HUES48 (cell line): ENCODE results near the gene PHACTR3.
"Not testable (repeated sequence)": the region's sequence is repeated elsewhere in the genome, so short reads cannot be mapped to it uniquely, and the experiment has no call there.

Experiments
- H3K27ac ChIP-seq: one replicate; pipeline ENCODE4 v1.7.0; 2013; ENCODE audit warnings: low read depth, low read length, inconsistent platforms
- H3K27me3 ChIP-seq: 2 replicates; pipeline ENCODE4 v1.6.1; 2013; ENCODE audit warnings: mild to moderate bottlenecking, low read length; ENCODE audit not compliant: control insufficient read depth, insufficient read depth
- H3K36me3 ChIP-seq: 2 replicates; pipeline ENCODE4 v1.6.1; 2013; ENCODE audit warnings: low read length; ENCODE audit not compliant: control insufficient read depth, insufficient read depth
- H3K4me1 ChIP-seq: 2 replicates; pipeline ENCODE4 v1.6.1; 2013; ENCODE audit warnings: mild to moderate bottlenecking, low read length; ENCODE audit not compliant: control insufficient read depth, insufficient read depth
- H3K4me3 ChIP-seq: 2 replicates; pipeline ENCODE4 v1.5.1; 2013; ENCODE audit warnings: mild to moderate bottlenecking, low read depth, low read length
- H3K9ac ChIP-seq: 2 replicates; pipeline ENCODE4 v1.6.1; 2013; ENCODE audit warnings: mild to moderate bottlenecking, low read depth, low read length, moderate library complexity
- H3K9me3 ChIP-seq: 2 replicates; pipeline ENCODE4 v1.6.1; 2013; ENCODE audit warnings: low read length; ENCODE audit not compliant: control insufficient read depth, insufficient read depth

The PHACTR3 gene

GRCh38 chr20:59611286-59611685 is 6.9 kb downstream of the PHACTR3 start:
- peaks cover 37% of the 10 kb centered on the region for H3K27me3 ChIP-seq
- H3K4me1 ChIP-seq = no peaks in the 10 kb centered on the region

DNA sequence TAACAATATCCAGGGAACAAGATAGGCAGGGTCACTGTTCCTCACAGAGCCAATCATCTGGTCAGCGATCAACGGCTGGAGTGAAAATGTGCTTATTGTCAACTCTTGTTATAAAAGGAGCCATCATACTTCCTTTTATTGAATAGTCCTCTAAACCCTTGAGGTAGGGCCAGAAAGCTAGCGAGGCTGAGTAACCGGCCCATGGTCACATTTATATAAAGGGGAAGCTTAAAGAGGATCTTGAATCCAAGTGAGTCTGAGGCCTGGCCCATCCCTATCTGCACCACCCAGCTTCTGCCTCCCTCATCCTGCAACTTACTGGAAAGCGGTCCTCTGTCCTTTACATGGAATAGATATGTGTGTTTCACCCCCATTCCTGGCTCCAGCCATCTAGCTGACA is 9.5 kb downstream of the PHACTR3 start:
- no peak overlapping the region for H3K27ac ChIP-seq
- no peak overlapping the region for H3K9ac ChIP-seq
- H3K36me3 ChIP-seq = no peaks in the 10 kb centered on the region
- H3K9me3 ChIP-seq = no peaks in the 10 kb centered on the region
- no peak overlapping the region for H3K4me3 ChIP-seq
- H3K4me1 ChIP-seq = no peaks in the 10 kb centered on the region
- peaks cover 15% of the 10 kb centered on the region for H3K27me3 ChIP-seq

More at GRCh38 chr20:59611286-59611685, 6.9 kb downstream of the PHACTR3 start:
- Histone ChIP-seq H3K27ac (no peak overlapping the region), H3K4me3 (no peak overlapping the region), H3K9me3 (no peaks in the 10 kb centered on the region), H3K9ac (no peak overlapping the region), H3K36me3 (no peaks in the 10 kb centered on the region)

DNA sequence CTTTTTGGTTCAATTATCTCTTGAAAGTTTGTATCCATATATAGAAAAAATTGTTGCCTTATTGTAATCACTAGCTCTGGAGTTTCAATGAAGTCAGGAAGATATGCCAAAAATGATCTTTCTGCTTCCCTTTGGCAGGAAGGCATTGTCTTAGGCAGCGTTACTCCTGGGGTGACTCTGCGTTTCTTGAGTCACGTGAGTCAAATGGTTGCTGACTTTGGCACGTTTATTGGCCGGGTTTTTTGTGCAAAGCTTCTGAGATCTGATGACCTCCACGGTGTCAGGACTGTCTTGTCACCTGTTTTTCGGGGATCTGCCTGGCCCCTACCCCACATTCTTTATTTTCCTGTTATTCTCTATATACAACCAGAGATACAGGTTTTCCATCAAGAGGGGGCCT is 10.4 kb downstream of the PHACTR3 start:
- Histone ChIP-seq H3K9ac (no peak overlapping the region), H3K4me3 (no peak overlapping the region), H3K4me1 (no peaks in the 10 kb centered on the region), H3K27me3 (peaks cover 13% of the 10 kb centered on the region), H3K27ac (no peak overlapping the region), H3K36me3 (no peaks in the 10 kb centered on the region), H3K9me3 (no peaks in the 10 kb centered on the region)

DNA sequence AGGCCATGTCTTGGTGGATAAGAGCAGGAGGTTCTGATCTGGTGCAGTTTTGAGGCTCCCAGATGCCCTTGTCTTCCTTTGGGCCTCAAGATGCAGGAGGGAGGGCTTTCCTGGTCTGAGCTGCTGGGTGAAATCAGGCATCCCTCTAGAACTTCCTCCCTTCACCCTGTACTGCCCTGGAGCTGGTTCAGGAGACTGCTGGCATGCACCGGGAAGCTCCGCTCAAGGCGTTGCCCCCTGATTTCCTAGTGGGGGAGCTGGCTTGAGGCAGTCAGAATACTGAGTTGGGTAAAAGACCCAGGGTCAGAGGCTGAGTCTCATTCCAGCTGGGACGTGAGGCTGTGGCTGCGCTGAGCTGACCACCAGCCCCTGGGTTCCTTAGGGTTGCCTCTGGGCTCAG is 12.0 kb downstream of the PHACTR3 start:
- no peaks in the 10 kb centered on the region for H3K4me1 ChIP-seq

DNA sequence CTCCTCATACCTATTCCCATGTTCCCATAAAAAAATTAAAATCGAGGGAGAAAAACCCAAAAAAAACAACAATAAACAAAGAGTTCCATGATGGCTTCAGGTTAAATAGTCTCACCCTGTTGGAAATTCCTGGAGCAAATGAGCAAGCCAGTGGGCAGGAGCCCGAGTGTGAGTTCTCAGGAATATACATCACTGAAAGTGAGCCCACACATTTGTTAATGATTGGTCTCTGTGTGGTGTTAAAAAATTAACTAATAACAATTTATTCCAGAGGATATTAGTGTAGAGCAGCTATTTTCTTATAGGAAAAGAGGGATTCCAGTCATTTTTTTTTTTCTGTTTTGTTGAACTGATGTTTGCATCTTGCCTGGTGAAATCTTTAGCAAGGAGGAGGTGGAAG is 12.9 kb downstream of the PHACTR3 start:
- Histone ChIP-seq H3K27ac (no peak overlapping the region), H3K9me3 (no peaks in the 10 kb centered on the region), H3K27me3 (peaks cover 9% of the 10 kb centered on the region; the same call in 1 of the 2 replicates)

More for the DNA sequence above, 12.0 kb downstream of the PHACTR3 start:
- H3K27me3 ChIP-seq = peaks cover 7% of the 10 kb centered on the region; the same call in 1 of the 2 replicates
- H3K9ac ChIP-seq = no peak overlapping the region
- no peak overlapping the region for H3K27ac ChIP-seq
- H3K36me3 ChIP-seq = no peaks in the 10 kb centered on the region
- no peak overlapping the region for H3K4me3 ChIP-seq
- no peaks in the 10 kb centered on the region for H3K9me3 ChIP-seq

GRCh38 chr20:59618131-59618530 is 13.8 kb downstream of the PHACTR3 start:
- Histone ChIP-seq H3K36me3 (no peaks in the 10 kb centered on the region), H3K4me1 (no peaks in the 10 kb centered on the region), H3K4me3 (no peak overlapping the region), H3K27me3 (peaks cover 9% of the 10 kb centered on the region; the same call in 1 of the 2 replicates), H3K27ac (no peak overlapping the region), H3K9ac (no peak overlapping the region), H3K9me3 (no peaks in the 10 kb centered on the region)

More for the DNA sequence above, 12.9 kb downstream of the PHACTR3 start:
- H3K9ac ChIP-seq = no peak overlapping the region
- H3K4me3 ChIP-seq = no peak overlapping the region
- H3K36me3 ChIP-seq = no peaks in the 10 kb centered on the region
- no peaks in the 10 kb centered on the region for H3K4me1 ChIP-seq

DNA sequence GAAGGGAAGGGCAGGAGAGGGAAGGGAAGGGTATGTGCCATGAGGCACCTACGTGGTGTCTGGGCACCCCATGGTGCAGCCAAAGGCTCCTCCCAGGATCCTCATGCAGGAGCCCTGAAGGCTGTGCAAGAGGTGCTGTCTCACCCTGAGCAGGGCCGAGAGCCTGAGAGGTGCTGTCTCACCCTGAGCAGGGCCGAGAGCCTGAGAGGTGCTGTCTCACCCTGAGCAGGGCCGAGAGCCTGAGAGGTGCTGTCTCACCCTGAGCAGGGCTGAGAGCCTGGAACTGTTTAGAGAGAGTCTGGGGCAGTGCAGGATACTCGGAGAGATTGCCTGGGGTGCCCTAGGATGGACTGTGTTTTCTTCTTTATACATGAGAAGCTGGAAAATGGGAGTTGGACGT is 14.2 kb downstream of the PHACTR3 start:
- not testable (repeated sequence) for H3K9ac ChIP-seq, H3K27ac ChIP-seq, H3K4me3 ChIP-seq, H3K27me3 ChIP-seq, H3K4me1 ChIP-seq, H3K36me3 ChIP-seq, H3K9me3 ChIP-seq

GRCh38 chr20:59620860-59621505 is 16.6 kb downstream of the PHACTR3 start:
- Histone ChIP-seq H3K27me3 (peaks cover 9% of the 10 kb centered on the region; the same call in 1 of the 2 replicates), H3K9me3 (peaks cover 11% of the 10 kb centered on the region), H3K4me3 (no peak overlapping the region), H3K36me3 (no peaks in the 10 kb centered on the region), H3K9ac (no peak overlapping the region), H3K27ac (no peak overlapping the region), H3K4me1 (no peaks in the 10 kb centered on the region)

GRCh38 chr20:59622496-59622895 is 18.2 kb downstream of the PHACTR3 start:
- no peak overlapping the region for H3K4me3 ChIP-seq
- peaks cover 5% of the 10 kb centered on the region; the same call in 1 of the 2 replicates for H3K27me3 ChIP-seq
- no peak overlapping the region for H3K27ac ChIP-seq
- no peaks in the 10 kb centered on the region for H3K36me3 ChIP-seq
- no peak overlapping the region for H3K9ac ChIP-seq
- H3K9me3 ChIP-seq = peaks cover 20% of the 10 kb centered on the region
- no peaks in the 10 kb centered on the region for H3K4me1 ChIP-seq

GRCh38 chr20:59623133-59623532 is 18.8 kb downstream of the PHACTR3 start:
- Histone ChIP-seq H3K36me3 (no peaks in the 10 kb centered on the region), H3K4me3 (no peak overlapping the region), H3K9me3 (peaks cover 20% of the 10 kb centered on the region), H3K27ac (no peak overlapping the region), H3K4me1 (no peaks in the 10 kb centered on the region), H3K27me3 (peaks cover 5% of the 10 kb centered on the region; the same call in 1 of the 2 replicates), H3K9ac (no peak overlapping the region)

DNA sequence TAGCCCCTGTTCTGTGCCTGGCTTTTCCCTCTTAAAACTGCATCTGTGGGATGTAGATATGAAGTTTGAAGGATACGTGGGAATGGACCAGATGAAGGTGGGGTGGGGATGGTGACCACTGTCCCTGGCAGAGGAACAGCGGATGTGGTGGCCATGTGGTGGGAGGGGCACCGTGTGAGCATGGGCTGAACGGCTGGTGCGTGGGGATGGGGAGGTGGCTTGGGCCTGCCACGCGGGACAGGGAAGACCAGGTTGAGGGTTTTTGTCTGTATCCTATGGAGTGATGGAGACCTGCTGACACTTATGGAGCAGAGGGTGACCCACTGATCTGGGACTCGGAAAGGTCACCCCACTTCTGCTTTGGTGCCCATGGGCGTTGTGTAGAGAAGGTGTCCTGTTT is 19.2 kb downstream of the PHACTR3 start:
- Histone ChIP-seq H3K27ac (no peak overlapping the region), H3K4me1 (no peaks in the 10 kb centered on the region), H3K27me3 (peaks cover 5% of the 10 kb centered on the region; the same call in 1 of the 2 replicates)

More for the DNA sequence above, 19.2 kb downstream of the PHACTR3 start:
- Histone ChIP-seq H3K9me3 (peaks cover 20% of the 10 kb centered on the region), H3K9ac (no peak overlapping the region), H3K36me3 (no peaks in the 10 kb centered on the region), H3K4me3 (no peak overlapping the region)
